Testis (tissue), 3 donors: ENCODE data around the gene SHROOM1. TPM values are rescaled to one million over a fixed set of nuclear protein-coding genes. Genes with fewer than 3 reads are reported as not detected.

Source experiments
- DNase-seq: peaks from one replicate; pipeline ENCODE4 v3.0.0-alpha.2; 2019
- H3K27ac ChIP-seq, 2 donors: fragments of 200-600 bp; sonication (generic); one replicate each; pipeline ENCODE4 v1.5.1; 2019
- H3K27me3 ChIP-seq: fragments of 200-600 bp; sonication (generic); one replicate; pipeline ENCODE4 v1.5.1; 2019
- H3K36me3 ChIP-seq: fragments of 200-600 bp; sonication (generic); one replicate; pipeline ENCODE4 v1.5.1; 2017; ENCODE audit warnings: low read depth; ENCODE audit errors: missing control alignments
- H3K4me1 ChIP-seq: fragments of 200-600 bp; sonication (generic); one replicate; pipeline ENCODE4 v1.5.1; 2019
- H3K4me3 ChIP-seq, 2 donors: fragments of 200-600 bp; sonication (generic); one replicate each; pipeline ENCODE4 v1.5.1; 2017 to 2019
- H3K9me3 ChIP-seq: fragments of 200-600 bp; sonication (generic); one replicate; pipeline ENCODE4 v1.5.1; 2017
- CTCF ChIP-seq, 3 experiments: fragments of 450-650 bp in 2 of 3; fragments of 200-600 bp in 1 of 3; sonication (generic) in 1 of 3; IDR thresholded peaks; one replicate each; pipeline ENCODE4 v1.5.1; 2016 to 2019; ENCODE audit warnings: antibody characterized with exemption in 3 of 3, mild to moderate bottlenecking in 2 of 3, moderate library complexity in 1 of 3
- POLR2A ChIP-seq: fragments of 450-650 bp; IDR thresholded peaks from one replicate; pipeline ENCODE4 v1.6.1; 2017; ENCODE audit warnings: antibody characterized with exemption, mild to moderate bottlenecking, moderate library complexity
- WGBS, 2 donors: methylation state at CpG; one replicate each; pipeline ENCODE4 v1.1.5; 2018; 5-methylcytosine and 5-hydroxymethylcytosine counted together
- intact Hi-C: fragments of 100-400 bp; cut with DNase I; formaldehyde crosslinking; loops from one replicate; pipeline ENCODE4 v1.15.1; 2023; ENCODE audit warnings: low total_unique reads
- polyA plus RNA-seq: library from polyadenylated mRNA; stranded (reverse); fragments of 350-450 nt; fragmentation: Illumina TruSeq; extraction: RNeasy Lipid Tissue Mini Kit (QIAGEN cat#74804); gene quantifications from one replicate; pipeline ENCODE4 v1.2.3, GENCODE V29; 2014; ENCODE audit warnings: low read depth, low replicate concordance; ENCODE audit not compliant: insufficient read depth
- total RNA-seq, 2 donors: library from RNA; depleted of rRNA; stranded (reverse); fragments of >200 nt; gene quantifications; one replicate each; pipeline ENCODE4 v1.2.3, GENCODE V29; 2016

The SHROOM1 gene
- total and polyA plus RNA-seq, 3 donors from 2014 or later = 2.1 to 9.6 (median 9.0) TPM

GRCh38 chr5:132826424-132827082 lies 3.9 kb downstream of the SHROOM1 start:
- Histone ChIP-seq H3K27ac (no peak overlapping the region), H3K4me3 (no peak overlapping the region), H3K27me3 (no peaks in the 10 kb centered on the region), H3K9me3 (no peaks in the 10 kb centered on the region), H3K36me3 (no peaks in the 10 kb centered on the region), H3K4me1 (peaks cover 9% of the 10 kb centered on the region)
- TF ChIP-seq CTCF (IDR thresholded peaks at IDR 0.05) = no peak
- no peak for DNase-seq
- intact Hi-C loops = no loop called here
- WGBS, 2 donors = 62 to 69% methylated on average over 6 of the region's 6 CpGs

GRCh38 chr5:132825834-132826391 lies 4.5 kb downstream of the SHROOM1 start:
- Histone ChIP-seq H3K27me3 (no peaks in the 10 kb centered on the region), H3K36me3 (no peaks in the 10 kb centered on the region), H3K4me3 (peak overlapping the region in 1 of 2 donors; percentile 21), H3K4me1 (peaks cover 9% of the 10 kb centered on the region), H3K9me3 (no peaks in the 10 kb centered on the region), H3K27ac (no peak overlapping the region)
- DNase-seq = no peak
- TF ChIP-seq CTCF (IDR thresholded peaks at IDR 0.05) (no peak), POLR2A (no peak)
- 67% methylated on average over 43 of the region's 43 CpGs; no CpG with 5 or more reads in 1 of the 2 donors for WGBS, 2 donors
- intact Hi-C loops = no loop called here

- H3K9me3 ChIP-seq = no peaks in the 10 kb centered on the region
- H3K27me3 ChIP-seq = no peaks in the 10 kb centered on the region
- TF ChIP-seq POLR2A (no peak), CTCF (IDR thresholded peaks at IDR 0.05) (no peak)
- no peak for DNase-seq
- H3K27ac ChIP-seq = no peak overlapping the region
- 36 to 64% methylated on average over 25 to 40 of the region's 71 CpGs for WGBS, 2 donors
- intact Hi-C loops = no loop called here
- H3K36me3 ChIP-seq = no peaks in the 10 kb centered on the region
- peak overlapping the region in 1 of 2 donors; percentile 21 for H3K4me3 ChIP-seq
- peaks cover 9% of the 10 kb centered on the region for H3K4me1 ChIP-seq
These were observed 5.2 kb downstream of the SHROOM1 start for GRCh38 chr5:132825033-132825833.

GRCh38 chr5:132824426-132824825 lies 6.0 kb downstream of the SHROOM1 start:
- Histone ChIP-seq H3K27ac (no peak overlapping the region), H3K4me3 (no peak overlapping the region), H3K36me3 (no peaks in the 10 kb centered on the region), H3K4me1 (peaks cover 6% of the 10 kb centered on the region), H3K27me3 (no peaks in the 10 kb centered on the region), H3K9me3 (no peaks in the 10 kb centered on the region)
- no peak for DNase-seq
- TF ChIP-seq CTCF (IDR thresholded peaks at IDR 0.05) = no peak
- TF ChIP-seq POLR2A = no peak
- 88 to 94% methylated on average over 3 of the region's 3 CpGs for WGBS, 2 donors
- intact Hi-C loops = no loop called here
